MM.1S (cell line): ENCODE measurements around the gene CENPL.

Experiments used
- EZH2phosphoT487 ChIP-seq: fragments of 300-600 bp; sonication (generic); IDR thresholded peaks from 2 replicates; pipeline ENCODE4 v1.6.1; 2018; ENCODE audit warnings: antibody characterized with exemption, low read length
- TF ChIP-seq, protein P1 (sequence below): fragments of 300-600 bp; sonication (generic); IDR thresholded peaks from 2 replicates; pipeline ENCODE4 v1.5.1; 2016; ENCODE audit warnings: antibody characterized with exemption, low read length, mixed read lengths

GRCh38 chr1:173862769-173863223, 38.1 kb upstream of the CENPL start:
- TF ChIP-seq, protein P1, sequence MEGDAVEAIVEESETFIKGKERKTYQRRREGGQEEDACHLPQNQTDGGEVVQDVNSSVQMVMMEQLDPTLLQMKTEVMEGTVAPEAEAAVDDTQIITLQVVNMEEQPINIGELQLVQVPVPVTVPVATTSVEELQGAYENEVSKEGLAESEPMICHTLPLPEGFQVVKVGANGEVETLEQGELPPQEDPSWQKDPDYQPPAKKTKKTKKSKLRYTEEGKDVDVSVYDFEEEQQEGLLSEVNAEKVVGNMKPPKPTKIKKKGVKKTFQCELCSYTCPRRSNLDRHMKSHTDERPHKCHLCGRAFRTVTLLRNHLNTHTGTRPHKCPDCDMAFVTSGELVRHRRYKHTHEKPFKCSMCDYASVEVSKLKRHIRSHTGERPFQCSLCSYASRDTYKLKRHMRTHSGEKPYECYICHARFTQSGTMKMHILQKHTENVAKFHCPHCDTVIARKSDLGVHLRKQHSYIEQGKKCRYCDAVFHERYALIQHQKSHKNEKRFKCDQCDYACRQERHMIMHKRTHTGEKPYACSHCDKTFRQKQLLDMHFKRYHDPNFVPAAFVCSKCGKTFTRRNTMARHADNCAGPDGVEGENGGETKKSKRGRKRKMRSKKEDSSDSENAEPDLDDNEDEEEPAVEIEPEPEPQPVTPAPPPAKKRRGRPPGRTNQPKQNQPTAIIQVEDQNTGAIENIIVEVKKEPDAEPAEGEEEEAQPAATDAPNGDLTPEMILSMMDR: no peak
- no peak for TF ChIP-seq EZH2phosphoT487
